GM12892 (cell line): ENCODE results near the gene SMIM35.

Experiments
- POLR2A ChIP-seq: IDR thresholded peaks from 2 replicates; pipeline ENCODE4 v1.6.1; 2011; ENCODE audit warnings: low read depth, low read length, control low read depth
- POLR2AphosphoS5 ChIP-seq: IDR thresholded peaks from 2 replicates; pipeline ENCODE4 v1.6.1; 2011; ENCODE audit warnings: low read depth, low read length, control low read depth
- TAF1 ChIP-seq: IDR thresholded peaks from 2 replicates; pipeline ENCODE4 v1.6.1; 2011; ENCODE audit warnings: low read depth, mild to moderate bottlenecking, control low read depth, low read length, borderline replicate concordance

DNA sequence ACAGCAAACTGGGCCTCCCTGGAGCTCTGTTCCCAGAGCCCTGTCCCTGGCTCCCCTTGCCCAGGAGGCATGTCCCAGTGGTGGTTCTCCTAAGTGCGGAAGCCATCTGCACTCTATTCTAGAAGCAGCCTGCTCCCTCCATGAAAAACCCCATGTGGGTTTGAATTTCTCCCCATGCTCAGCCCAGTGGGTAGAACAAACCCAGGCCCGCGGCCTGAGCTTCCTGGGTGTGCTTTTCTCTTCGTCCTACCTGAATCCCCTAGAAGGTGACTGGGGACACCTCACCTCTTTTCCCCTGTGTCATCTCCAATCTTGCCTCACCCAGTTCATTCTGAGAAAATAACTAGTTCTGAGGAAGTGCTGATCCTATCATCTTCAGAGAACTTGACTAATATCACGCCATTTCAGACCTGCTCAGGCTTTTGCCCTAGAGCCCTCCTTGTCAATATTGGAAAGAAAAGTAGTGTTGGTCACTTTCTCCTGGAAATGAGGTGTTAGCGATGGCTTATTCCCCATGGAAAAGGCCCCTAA, 84.7 kb downstream of the SMIM35 start:
- TF ChIP-seq POLR2AphosphoS5 (no peak), TAF1 (no peak), POLR2A (no peak)
